AML-193 (cell line): Measurements from ENCODE around the gene KSR1.
A peak's percentile ranks its signal among the peaks of the same experiment; 100 is the strongest.
"Not testable (repeated sequence)": the region's sequence is repeated elsewhere in the genome, so short reads cannot be mapped to it uniquely, and the experiment has no call there.

Experiments
- DNase-seq, 2 experiments: peaks; one replicate each; lab custom pipeline; 2025; lab: John Stamatoyannopoulos, UW

The KSR1 gene

DNA sequence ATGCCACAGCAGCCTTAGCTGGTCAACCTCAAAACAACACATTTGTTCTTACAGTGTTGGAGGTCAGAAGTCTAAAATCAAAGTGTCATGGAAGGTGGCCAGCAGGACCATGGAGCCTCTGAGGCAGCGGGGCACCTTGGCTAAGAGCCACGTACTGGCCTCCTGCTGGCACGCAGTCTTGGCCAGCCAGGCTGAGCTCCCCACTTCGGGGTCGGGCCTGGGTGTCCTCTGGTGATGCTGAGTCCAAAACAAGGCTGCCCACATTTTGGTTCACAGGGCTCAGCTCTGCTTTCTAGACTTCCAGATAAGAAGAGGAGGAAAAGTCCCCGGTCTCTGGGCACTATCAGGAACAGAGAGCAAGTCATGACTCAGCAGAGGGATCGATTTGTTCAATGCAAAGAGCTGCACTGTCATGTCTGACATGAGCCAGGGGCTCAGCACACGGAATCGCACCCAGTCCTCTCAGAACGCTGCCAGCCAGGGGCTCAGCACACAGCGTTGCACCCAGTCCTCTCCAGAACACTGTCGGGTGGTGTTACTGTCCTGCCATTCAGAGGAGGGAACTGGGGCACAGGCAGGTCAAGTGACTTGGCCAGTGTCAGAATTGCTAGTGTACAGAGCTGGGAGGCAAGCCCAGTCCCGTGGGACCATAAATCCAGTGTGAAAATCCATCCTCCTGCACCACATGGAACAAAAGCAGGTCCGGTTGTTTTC is 177.2 kb downstream of the KSR1 start:
- no peak for DNase-seq

GRCh38 chr17:27634026-27634335 is 177.7 kb downstream of the KSR1 start:
- no peak for DNase-seq

GRCh38 chr17:27634776-27635175 is 178.5 kb downstream of the KSR1 start:
- DNase-seq: no peak

DNA sequence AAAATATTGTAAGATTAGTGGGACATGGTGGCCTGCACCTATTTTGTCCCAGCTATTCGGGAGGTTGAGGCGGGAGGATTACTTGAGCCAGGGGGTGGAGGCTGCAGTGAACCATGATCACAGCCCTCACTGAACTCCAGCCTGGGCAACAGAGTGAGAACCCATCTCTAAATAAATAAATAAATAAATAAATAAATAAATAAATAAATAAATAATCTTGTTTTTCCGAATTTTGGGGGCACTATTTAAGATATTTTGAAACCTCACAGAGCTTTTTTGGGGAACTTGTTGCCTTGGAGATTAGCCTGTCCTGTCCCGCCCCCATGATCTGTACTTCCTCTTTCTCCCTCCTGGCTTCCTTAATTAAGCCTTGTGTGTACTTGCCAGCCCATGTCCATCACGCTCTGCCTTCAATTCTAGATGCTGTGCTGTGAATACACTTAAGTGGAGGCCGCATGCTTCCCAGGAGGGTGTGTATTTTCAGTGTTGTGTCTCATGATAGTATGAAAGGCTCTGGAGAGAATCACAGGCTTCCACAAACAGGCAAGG is 179.1 kb downstream of the KSR1 start:
- peak; percentile 90 to 91 for DNase-seq

DNA sequence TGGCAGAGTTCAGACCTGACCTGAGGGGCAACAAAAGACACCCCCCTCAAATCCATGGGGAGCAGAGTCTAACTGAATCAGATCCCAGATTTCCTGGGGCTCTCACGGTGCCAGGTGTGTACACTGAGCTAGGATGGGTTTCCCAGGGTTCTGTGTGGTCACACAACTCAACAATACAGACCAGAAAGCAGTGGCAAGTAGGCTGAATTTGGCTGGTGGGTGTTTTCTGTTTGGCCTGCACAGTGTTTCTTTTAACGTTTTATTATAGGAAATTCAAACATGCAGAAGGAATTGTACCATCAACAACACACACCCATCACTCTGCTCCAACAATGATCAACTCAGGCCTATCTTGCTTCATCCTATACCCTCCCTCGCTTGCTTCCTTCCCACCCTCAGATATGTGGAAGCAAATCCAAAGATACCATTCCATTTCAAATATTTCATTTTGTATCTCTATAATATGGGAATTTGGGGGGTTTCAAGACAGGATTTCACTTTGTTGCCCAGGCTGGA is 179.8 kb downstream of the KSR1 start:
- not testable (repeated sequence) for DNase-seq

DNA sequence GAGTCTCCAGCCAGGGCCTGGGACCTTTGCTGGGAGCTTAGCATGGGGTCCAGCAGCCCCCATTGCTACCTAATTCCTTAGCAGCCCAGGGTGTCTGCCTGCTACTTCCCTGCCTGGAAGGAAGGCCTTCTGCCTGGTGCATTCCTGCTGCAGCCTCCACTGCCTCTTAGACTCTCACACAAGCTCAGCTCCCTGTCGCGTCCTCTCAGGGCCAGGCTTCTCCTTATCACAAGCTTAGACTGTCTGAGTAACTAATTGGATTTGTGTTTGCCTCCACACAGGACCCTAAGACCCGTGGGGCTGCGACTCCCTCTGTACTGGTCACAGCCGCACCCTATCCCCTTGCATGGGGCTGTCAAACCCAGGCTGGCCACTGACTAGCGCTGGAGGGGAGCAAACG is 181.6 kb downstream of the KSR1 start:
- DNase-seq: not testable (repeated sequence)

- not testable (repeated sequence) for DNase-seq
These were observed 182.2 kb downstream of the KSR1 start for GRCh38 chr17:27638415-27638914.

DNA sequence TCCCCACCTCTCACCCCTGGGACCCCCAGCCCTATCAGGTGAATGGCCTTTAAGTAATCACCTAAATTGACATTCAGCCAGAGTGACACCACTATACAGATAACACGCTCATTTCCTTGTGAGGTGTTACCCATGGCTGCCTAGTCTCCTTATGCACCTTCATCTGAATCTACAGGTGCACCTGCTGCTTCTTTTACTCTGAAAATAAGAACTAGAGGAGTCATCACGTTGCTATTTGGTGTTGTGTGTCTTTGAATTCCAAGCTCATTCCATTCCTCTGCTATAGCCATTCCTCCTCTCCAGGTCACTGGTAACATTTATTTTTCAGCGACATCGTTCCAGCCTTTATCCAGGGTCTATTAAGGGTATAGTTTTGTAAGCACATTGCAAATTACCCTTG is 184.5 kb downstream of the KSR1 start:
- DNase-seq: no peak

- no peak for DNase-seq
These were observed 188.3 kb downstream of the KSR1 start for GRCh38 chr17:27644586-27644985.

DNA sequence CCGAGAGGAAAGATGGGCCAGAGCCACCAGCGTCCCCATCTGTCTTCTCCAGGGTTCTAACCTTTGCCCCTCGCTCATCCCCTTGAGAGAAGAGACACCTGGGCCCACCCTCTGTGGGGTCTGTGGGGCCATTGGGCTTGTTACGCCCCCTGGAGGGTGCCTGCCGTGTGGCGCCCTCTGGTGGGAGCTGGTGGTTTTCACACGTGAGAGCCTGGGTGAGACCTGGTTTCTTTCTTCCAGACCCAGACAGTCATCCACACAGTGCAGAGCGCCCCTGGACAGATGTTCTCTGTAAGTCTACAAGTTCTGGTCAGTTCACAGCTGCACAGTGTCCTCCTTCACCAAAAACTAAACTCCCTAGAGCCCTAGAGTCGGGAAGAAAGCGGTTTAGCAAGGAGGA is 189.4 kb downstream of the KSR1 start:
- not testable (repeated sequence) for DNase-seq

- DNase-seq: no peak
These were observed 190.0 kb downstream of the KSR1 start for GRCh38 chr17:27646232-27646631.

DNA sequence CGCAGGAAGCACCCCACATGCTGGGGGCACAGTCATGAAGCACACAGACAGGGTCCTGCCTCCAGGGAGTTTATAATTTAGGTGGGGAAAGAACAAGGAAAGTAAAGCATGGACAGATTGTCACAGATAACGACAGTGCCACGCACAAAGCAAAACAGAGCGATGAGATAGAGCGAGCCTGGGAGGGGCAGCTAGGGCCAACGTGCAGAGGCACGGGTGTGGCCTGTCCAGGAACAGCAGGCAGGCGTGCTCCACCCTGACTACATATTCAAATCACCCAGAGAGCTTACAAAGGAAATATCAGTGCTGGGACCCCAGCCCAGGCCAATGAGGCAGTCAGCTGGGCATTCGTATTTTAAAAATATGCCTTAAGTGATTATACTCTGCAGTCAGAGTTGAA is 191.5 kb downstream of the KSR1 start:
- no peak for DNase-seq

GRCh38 chr17:27649111-27649571 is 192.9 kb downstream of the KSR1 start:
- not testable (repeated sequence) for DNase-seq

DNA sequence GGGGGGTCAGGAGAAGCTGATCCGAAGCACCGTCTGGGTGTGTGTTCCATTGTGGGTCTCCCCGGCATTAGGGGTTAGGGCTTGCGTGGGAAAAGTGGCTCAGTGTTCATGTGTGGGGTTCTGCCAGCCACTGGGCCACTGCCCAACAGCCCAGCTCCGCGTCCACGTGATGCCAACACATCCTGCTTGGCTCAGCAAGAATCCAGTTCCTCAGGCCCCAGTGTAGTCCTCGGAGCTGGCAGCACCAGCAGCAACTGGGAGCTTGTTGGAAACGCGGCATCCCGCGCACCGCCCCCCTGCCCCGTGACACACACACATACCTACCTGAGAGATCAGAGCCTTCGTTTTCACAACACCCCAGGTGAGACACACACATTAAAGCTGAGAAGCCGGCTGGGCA is 193.7 kb downstream of the KSR1 start:
- DNase-seq: no peak

GRCh38 chr17:27650836-27651235 is 194.6 kb downstream of the KSR1 start:
- DNase-seq: no peak

- peak; percentile 40 to 45 for DNase-seq
These were observed 195.4 kb downstream of the KSR1 start for GRCh38 chr17:27651411-27652345.

GRCh38 chr17:27653449-27653971 is 197.3 kb downstream of the KSR1 start:
- DNase-seq: not testable (repeated sequence)

DNA sequence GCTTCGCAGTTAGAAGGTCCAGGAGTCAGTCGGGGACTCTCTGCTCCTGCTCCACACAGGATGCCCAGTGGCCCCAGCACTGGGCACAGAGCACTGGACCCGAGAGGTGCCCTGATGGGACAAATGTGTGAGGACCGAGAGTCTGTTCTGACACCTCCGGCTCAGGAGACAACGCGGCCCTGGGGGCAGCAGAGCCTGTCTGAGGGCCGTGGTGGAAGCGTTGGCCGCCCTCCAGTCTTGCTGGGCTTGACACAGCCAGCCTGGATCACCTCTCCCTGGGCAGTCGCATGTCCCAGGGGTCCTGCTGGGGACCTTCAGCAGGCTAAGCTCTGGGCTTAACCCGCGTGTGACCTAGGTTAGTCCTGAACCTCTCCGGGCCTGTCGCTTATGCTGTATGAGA is 197.9 kb downstream of the KSR1 start:
- DNase-seq: no peak

DNA sequence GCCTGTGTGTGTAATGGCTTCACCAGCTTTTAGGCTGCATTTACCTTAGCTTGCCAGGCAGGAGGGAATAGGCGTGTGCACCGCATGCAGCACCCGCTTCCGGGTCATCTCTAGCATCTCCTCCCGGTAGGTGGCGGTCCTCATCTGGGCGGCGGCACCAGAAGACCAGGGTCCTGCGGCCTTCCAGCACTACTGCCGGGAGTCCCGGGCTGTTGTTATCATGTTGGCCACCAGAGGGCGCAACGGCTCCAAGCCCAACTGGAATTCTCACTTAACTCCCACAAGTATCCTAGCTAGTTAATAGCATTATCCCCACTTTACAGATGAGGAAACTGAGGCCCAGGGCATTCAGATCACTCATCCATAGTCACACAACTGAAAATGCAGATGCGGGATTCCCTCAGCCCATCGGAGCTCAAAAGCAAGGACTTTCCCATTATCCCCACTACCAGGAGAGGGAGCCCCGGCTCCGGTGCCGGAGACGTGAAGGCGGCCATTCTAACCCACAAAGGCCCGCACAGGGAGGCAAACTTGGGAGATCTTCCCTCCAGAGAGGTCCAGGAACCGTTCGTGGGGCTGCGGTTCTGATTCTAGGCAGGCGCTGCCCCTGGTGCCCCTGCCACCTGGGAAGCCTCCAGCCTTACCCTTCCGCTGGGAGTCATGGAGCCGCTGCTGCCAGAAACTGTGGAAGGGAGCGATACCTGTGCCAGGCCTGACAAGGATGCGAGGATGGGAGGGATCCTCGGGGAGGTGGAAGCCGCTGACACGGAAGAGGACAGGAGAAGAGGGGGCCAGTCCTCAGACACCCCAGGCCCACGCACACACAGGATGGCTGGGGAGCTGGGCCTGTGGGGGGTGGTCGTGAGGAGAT is 198.6 kb downstream of the KSR1 start:
- peak; percentile 82 to 89 for DNase-seq

DNA sequence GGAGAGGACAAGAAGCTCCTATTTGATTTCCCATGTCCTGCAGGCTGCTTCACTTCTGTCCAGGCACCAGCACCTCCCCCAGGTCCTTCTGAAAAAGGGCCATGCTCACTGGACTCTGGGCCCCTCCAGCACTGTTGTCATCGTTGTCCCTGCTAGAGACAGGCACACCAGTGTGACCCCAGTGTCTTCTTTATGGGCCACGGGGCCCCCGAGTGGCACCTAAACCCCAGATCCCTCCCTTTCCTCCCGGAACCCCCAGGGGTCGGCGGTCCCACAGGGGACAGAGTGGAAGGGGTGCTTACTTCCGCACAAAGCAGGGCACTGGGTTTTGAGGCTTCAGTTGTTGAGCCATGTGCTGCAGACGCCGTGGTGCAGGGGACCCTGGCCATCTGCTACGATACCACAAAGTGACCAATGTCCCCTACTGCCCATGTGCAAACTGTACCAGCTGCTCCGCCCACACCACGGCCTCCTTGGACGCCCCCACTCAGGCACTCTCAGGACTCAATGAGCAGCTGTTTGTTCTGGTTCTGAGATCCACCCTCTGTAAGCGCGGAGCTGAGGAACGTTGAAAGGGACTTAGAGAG is 199.4 kb downstream of the KSR1 start:
- DNase-seq: not testable (repeated sequence)

DNA sequence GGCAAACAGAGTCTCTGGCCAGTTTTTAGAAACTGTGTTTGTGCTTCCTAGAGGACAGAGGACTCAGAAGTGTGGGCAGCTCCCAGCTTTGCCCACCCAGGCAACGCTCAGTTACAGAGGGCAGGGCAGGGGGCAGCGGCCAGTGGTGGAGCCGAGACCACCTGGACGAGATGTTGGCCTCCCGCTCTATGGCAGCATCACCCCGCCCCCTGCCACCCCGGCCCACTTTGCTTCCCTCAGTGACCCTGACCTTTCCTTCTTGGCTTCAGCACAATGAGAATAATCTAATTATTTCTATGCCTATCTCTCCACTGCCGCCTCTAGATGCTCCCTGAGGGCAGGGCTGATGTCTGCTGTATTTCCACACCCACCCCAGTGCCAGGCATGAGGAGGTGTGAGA is 200.4 kb downstream of the KSR1 start:
- not testable (repeated sequence) for DNase-seq
